GM12878 (cell line): ENCODE measurements around the gene ARL2.

Source experiments
- CBX5 ChIP-seq: sonication (generic); IDR thresholded peaks from 2 replicates; pipeline ENCODE4 v1.6.1; 2016; ENCODE audit warnings: low read depth, moderate library complexity, mild to moderate bottlenecking, inconsistent platforms
- CREM ChIP-seq: IDR thresholded peaks from 2 replicates; pipeline ENCODE4 v1.6.1; 2014; ENCODE audit warnings: antibody characterized with exemption, low read depth
- CTCF ChIP-seq, 3 experiments: IDR thresholded peaks in 2 of 3; conservative IDR thresholded peaks in 1 of 3; 2 replicates each; pipeline ENCODE4 v1.5.1; 2011; ENCODE audit warnings: low read depth in 3 of 3, low read length in 3 of 3, mild to moderate bottlenecking in 3 of 3, control low read depth in 2 of 3, moderate library complexity in 2 of 3, inconsistent platforms in 1 of 3, mixed read lengths in 1 of 3; ENCODE audit not compliant: control insufficient read depth in 2 of 3, insufficient read depth in 1 of 3; ENCODE audit errors: extremely low read depth in 1 of 3
- FOXK2 ChIP-seq: fragments of 450-650 bp; IDR thresholded peaks from 2 replicates; pipeline ENCODE4 v1.6.1; 2017; ENCODE audit warnings: mild to moderate bottlenecking, moderate library complexity
- MXI1 ChIP-seq: fragments of 150-350 bp; IDR thresholded peaks from 2 replicates; pipeline ENCODE4 v1.6.1; 2011; ENCODE audit warnings: low read depth, mild to moderate bottlenecking, inconsistent platforms, low read length, improper control_type of control experiment
- MYC ChIP-seq: IDR thresholded peaks from 2 replicates; pipeline ENCODE4 v1.6.1; 2011; ENCODE audit warnings: mild to moderate bottlenecking, low read length, moderate library complexity, inconsistent platforms; ENCODE audit not compliant: insufficient read depth, insufficient replicate concordance, insufficient read length, severe bottlenecking
- NR2C2 ChIP-seq: IDR thresholded peaks from 2 replicates; pipeline ENCODE4 v1.6.1; 2011; ENCODE audit warnings: borderline replicate concordance, low read depth; ENCODE audit not compliant: control insufficient read depth, insufficient read length
- POLR2AphosphoS5 ChIP-seq: IDR thresholded peaks from 2 replicates; pipeline ENCODE4 v1.6.1; 2011; ENCODE audit warnings: mild to moderate bottlenecking, low read length, inconsistent platforms
- RFX5 ChIP-seq: IDR thresholded peaks from 2 replicates; pipeline ENCODE4 v1.6.1; 2011; ENCODE audit warnings: low read depth, low read length, improper control_type of control experiment
- SMAD1 ChIP-seq: fragments of 450-650 bp; IDR thresholded peaks from 2 replicates; pipeline ENCODE4 v1.6.1; 2018; ENCODE audit warnings: mild to moderate bottlenecking, low read depth; ENCODE audit not compliant: partially characterized antibody
- SP1 ChIP-seq: IDR thresholded peaks from one replicate; pipeline ENCODE4 v1.6.1; 2011; ENCODE audit warnings: low read depth, low read length
- USF1 ChIP-seq: IDR thresholded peaks from 2 replicates; pipeline ENCODE4 v1.6.1; 2011; ENCODE audit warnings: borderline replicate concordance, low read depth, mild to moderate bottlenecking, moderate library complexity, mixed read lengths, low read length; ENCODE audit not compliant: insufficient read depth; ENCODE audit errors: extremely low read length
- ZSCAN29 ChIP-seq: fragments of 450-650 bp; IDR thresholded peaks from 2 replicates; pipeline ENCODE4 v1.6.1; 2017; ENCODE audit warnings: mild to moderate bottlenecking, moderate library complexity

GRCh38 chr11:64996710-64997380 lies 17.1 kb upstream of the ARL2 start, which contains the start of gene BATF2:
- TF ChIP-seq CREM (no peak), MXI1 (no peak), POLR2AphosphoS5 (no peak), SMAD1 (no peak), ZSCAN29 (no peak), NR2C2 (no peak), RFX5 (no peak), MYC (no peak), SP1 (no peak), CTCF (IDR thresholded peaks at IDR 0.05 in 2 of 3, conservative IDR thresholded peaks at IDR 0.05 in 1 of 3; ENCODE audit: control insufficient read depth in 2 of 3, extremely low read depth in 1 of 3, insufficient read depth in 1 of 3, low read depth in 3 of 3, low read length in 3 of 3) (peak; percentile 35 to 48 (median 41); a peak in 5 of 6 replicates), USF1 (peak; percentile 18), FOXK2 (no peak), CBX5 (no peak)
